ENCODE data around the gene SACS. TPM values are rescaled to one million over a fixed set of nuclear protein-coding genes. Genes with fewer than 3 reads are reported as not detected.

Gene SACS
- total and polyA plus RNA-seq, 2 donors (not counting 1 experiment from before 2014, with no cell fraction given), result 6.8 to 21.4 TPM

DNA sequence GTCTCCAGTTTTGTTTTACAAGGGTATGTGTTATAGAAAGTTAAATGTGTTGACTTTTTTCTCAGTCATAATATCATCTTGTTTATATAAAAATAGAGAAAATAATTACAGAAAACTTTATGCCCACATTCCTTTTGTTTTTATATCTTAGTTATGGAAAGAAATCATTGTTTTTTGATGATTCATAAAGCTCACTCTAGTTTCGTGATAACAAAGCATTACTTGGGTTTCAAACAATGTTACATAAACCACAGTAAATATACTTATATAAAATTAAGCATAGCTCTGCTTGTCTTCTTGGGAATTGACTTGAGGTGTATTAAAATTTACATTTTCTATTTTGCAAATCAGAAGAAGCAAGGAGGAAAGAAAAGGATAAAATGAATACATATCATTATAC, 140.9 kb downstream of the SACS start:
- CTCF ChIA-PET, result no interaction called here
- no peak overlapping the region for H3K4me2 ChIP-seq (replicated peaks; ENCODE audit: low read depth, low read length, poor library complexity, severe bottlenecking)
- H3K4me3 Mint-ChIP-seq, result no peak overlapping the region
- H3K4me1 ChIP-seq (ENCODE audit: control insufficient read depth in 2 of 2, insufficient read depth in 2 of 2, low read length in 2 of 2), result no peaks in the 10 kb centered on the region
- no peaks in the 10 kb centered on the region for H3K79me2 ChIP-seq (ENCODE audit: control insufficient read depth, insufficient read depth, low read length)
- WGBS (ENCODE audit: insufficient coverage), result no CpG with 5 or more reads among the region's 1 CpG
- no peaks in the 10 kb centered on the region for H3K36me3 ChIP-seq (replicated peaks in 1 of 2; ENCODE audit: control extremely low read depth in 1 of 2, control insufficient read depth in 1 of 2, extremely low read depth in 1 of 2, insufficient read depth in 2 of 2, low read length in 1 of 2)
- H3K9me3 ChIP-seq (ENCODE audit: control extremely low read depth in 1 of 3, control insufficient read depth in 2 of 3, insufficient read depth in 1 of 3, low read length in 2 of 3), result no peaks in the 10 kb centered on the region
- H3K9me3 Mint-ChIP-seq (ENCODE audit: insufficient read depth), result no peaks in the 10 kb centered on the region
- POLR2A ChIA-PET, result no interaction called here
- no peak overlapping the region for H3K27ac Mint-ChIP-seq
- ATAC-seq (ENCODE audit: low read depth) (no peak), DNase-seq (no peak)
- no peak overlapping the region for H2AFZ ChIP-seq (ENCODE audit: insufficient read depth, low read depth, low read length, poor library complexity, severe bottlenecking)
- intact Hi-C loops (cut with micrococcal nuclease), result no loop called here
- peaks cover 14% of the 10 kb centered on the region for H3K27me3 Mint-ChIP-seq
- H3K27ac ChIP-seq (ENCODE audit: low read length in 2 of 2), result no peak overlapping the region
- H3K4me3 ChIP-seq (ENCODE audit: control extremely low read depth in 1 of 5, extremely low read depth in 1 of 5, insufficient read depth in 1 of 5, low read depth in 2 of 5, low read length in 4 of 5), result no peak overlapping the region
- H3K27me3 ChIP-seq (replicated peaks in 1 of 4; ENCODE audit: control extremely low read depth in 1 of 4, control insufficient read depth in 3 of 4, insufficient read depth in 4 of 4, low read length in 3 of 4), result no peaks in the 10 kb centered on the region
- TF ChIP-seq EZH2 (IDR thresholded peaks at IDR 0.05; ENCODE audit: borderline replicate concordance, insufficient read depth, low read depth, low read length, poor library complexity, severe bottlenecking) (no peak), CTCF (IDR thresholded peaks at IDR 0.05) (no peak)
- H4K20me1 ChIP-seq (ENCODE audit: control insufficient read depth, insufficient read depth, low read length, poor library complexity, severe bottlenecking), result no peaks in the 10 kb centered on the region
- H3K4me1 Mint-ChIP-seq, result no peaks in the 10 kb centered on the region
- no peak overlapping the region for H3K9ac ChIP-seq (ENCODE audit: low read length)

GRCh38 chr13:23289917-23290357, 143.6 kb downstream of the SACS start:
- DNase-seq, result no peak
- Histone ChIP-seq H3K9me3 (ENCODE audit: control extremely low read depth in 1 of 3, control insufficient read depth in 2 of 3, insufficient read depth in 1 of 3, low read length in 2 of 3) (peaks cover 0 to 7% (median 0%) of the 10 kb centered on the region in 3 donors), H3K27me3 (replicated peaks in 1 of 4; ENCODE audit: control extremely low read depth in 1 of 4, control insufficient read depth in 3 of 4, insufficient read depth in 4 of 4, low read length in 3 of 4) (peaks cover 0 to 2% (median 0%) of the 10 kb centered on the region in 4 experiments), H3K27ac (ENCODE audit: low read length in 2 of 2) (no peak overlapping the region), H3K36me3 (replicated peaks in 1 of 2; ENCODE audit: control extremely low read depth in 1 of 2, control insufficient read depth in 1 of 2, extremely low read depth in 1 of 2, insufficient read depth in 2 of 2, low read length in 1 of 2) (no peaks in the 10 kb centered on the region), H3K79me2 (ENCODE audit: control insufficient read depth, insufficient read depth, low read length) (no peaks in the 10 kb centered on the region), H3K4me3 (ENCODE audit: control extremely low read depth in 1 of 5, extremely low read depth in 1 of 5, insufficient read depth in 1 of 5, low read depth in 2 of 5, low read length in 4 of 5) (no peak overlapping the region), H3K4me1 (ENCODE audit: control insufficient read depth in 2 of 2, insufficient read depth in 2 of 2, low read length in 2 of 2) (no peaks in the 10 kb centered on the region), H2AFZ (ENCODE audit: insufficient read depth, low read depth, low read length, poor library complexity, severe bottlenecking) (no peak overlapping the region), H4K20me1 (ENCODE audit: control insufficient read depth, insufficient read depth, low read length, poor library complexity, severe bottlenecking) (no peaks in the 10 kb centered on the region), H3K9ac (ENCODE audit: low read length) (no peak overlapping the region), H3K4me2 (replicated peaks; ENCODE audit: low read depth, low read length, poor library complexity, severe bottlenecking) (no peak overlapping the region)
- POLR2A ChIA-PET, result no interaction called here
- TF ChIP-seq EZH2 (IDR thresholded peaks at IDR 0.05; ENCODE audit: borderline replicate concordance, insufficient read depth, low read depth, low read length, poor library complexity, severe bottlenecking), result no peak
- Mint-ChIP-seq H3K27ac (no peak overlapping the region), H3K27me3 (peaks cover 21% of the 10 kb centered on the region), H3K4me1 (no peaks in the 10 kb centered on the region), H3K9me3 (ENCODE audit: insufficient read depth) (no peaks in the 10 kb centered on the region), H3K4me3 (no peak overlapping the region)
- CTCF ChIA-PET, result no interaction called here
- WGBS (ENCODE audit: insufficient coverage), result 74% methylated on average over 5 of the region's 5 CpGs
- no peak for ATAC-seq (ENCODE audit: low read depth)
- intact Hi-C loops (cut with micrococcal nuclease), result no loop called here
